Muscle layer of duodenum (tissue), 2 donors: ENCODE data around the gene SEMA7A.

ENCODE experiments used
- H3K27ac ChIP-seq: one replicate; pipeline ENCODE4 v1.7.0; 2013; ENCODE audit warnings: mild to moderate bottlenecking, low read length
- H3K27me3 ChIP-seq: one replicate; pipeline ENCODE4 v1.7.0; 2013; ENCODE audit warnings: low read depth, mild to moderate bottlenecking, control low read depth, low read length
- H3K36me3 ChIP-seq, 2 donors: one replicate each; pipeline ENCODE4 v1.7.0; 2013; ENCODE audit warnings: low read length in 2 of 2, control low read depth in 1 of 2, mild to moderate bottlenecking in 1 of 2; ENCODE audit not compliant: insufficient read depth in 2 of 2, control insufficient read depth in 1 of 2
- H3K4me1 ChIP-seq, 2 donors: one replicate each; pipeline ENCODE4 v1.7.0; 2013; ENCODE audit warnings: low read length in 2 of 2, mild to moderate bottlenecking in 2 of 2, control low read depth in 1 of 2, moderate library complexity in 1 of 2; ENCODE audit not compliant: insufficient read depth in 2 of 2, control insufficient read depth in 1 of 2
- H3K4me3 ChIP-seq, 2 donors: one replicate each; pipeline ENCODE4 v1.7.0; 2013; ENCODE audit warnings: low read length in 2 of 2, low read depth in 1 of 2, mild to moderate bottlenecking in 1 of 2
- H3K9me3 ChIP-seq, 2 donors: one replicate each; pipeline ENCODE4 v1.7.0; 2013; ENCODE audit warnings: low read length in 2 of 2, control low read depth in 1 of 2, mild to moderate bottlenecking in 1 of 2; ENCODE audit not compliant: control insufficient read depth in 1 of 2
- donor health status: healthy.

SEMA7A gene

DNA sequence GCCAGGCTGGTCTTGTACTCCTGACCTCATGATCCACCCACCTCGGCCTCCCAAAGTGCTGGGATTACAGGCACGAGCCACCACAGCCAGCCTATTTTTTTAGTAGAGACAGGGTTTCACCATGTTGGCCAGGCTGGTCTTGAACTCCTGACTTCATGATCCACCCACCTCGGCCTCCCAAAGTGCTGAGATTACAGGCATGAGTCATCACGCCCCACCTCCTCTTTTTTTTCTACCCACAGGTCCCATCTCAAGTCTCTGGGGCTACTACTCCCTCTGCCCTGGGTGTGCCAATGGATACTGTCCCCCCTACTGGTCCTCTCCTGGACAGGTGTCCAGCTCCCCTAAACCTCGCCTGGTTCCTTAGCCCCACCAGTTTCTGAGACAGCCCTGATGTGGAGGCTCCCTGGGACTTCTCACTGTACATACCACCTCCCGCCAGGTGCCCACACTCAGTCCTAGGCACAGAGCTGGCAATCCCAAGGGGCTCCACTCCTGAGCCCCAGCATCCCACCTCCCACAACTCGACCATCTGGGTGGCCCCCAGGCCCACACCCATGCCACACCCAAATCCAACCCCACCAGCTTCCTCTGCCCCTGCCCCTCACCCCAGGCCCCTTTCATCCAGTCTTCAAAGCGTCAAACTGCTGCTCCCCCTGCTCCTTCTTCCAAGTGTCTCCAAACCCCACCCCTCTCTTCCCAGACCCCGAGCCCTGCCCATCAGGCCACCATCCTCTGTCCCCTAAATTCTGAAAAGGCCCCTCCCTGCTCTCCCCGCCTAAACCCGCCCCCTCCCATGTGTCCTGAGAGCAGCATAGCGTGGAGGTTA, 53.2 kb downstream of the SEMA7A start:
- Histone ChIP-seq H3K27me3 (no peaks in the 10 kb centered on the region), H3K36me3 (no peaks in the 10 kb centered on the region), H3K4me1 (no peaks in the 10 kb centered on the region), H3K27ac (no peak overlapping the region), H3K4me3 (no peak overlapping the region), H3K9me3 (no peaks in the 10 kb centered on the region)

GRCh38 chr15:74378848-74379247, 54.9 kb downstream of the SEMA7A start:
- H3K4me3 ChIP-seq: no peak overlapping the region
- H3K9me3 ChIP-seq: no peaks in the 10 kb centered on the region
- no peak overlapping the region for H3K27ac ChIP-seq
- no peaks in the 10 kb centered on the region for H3K27me3 ChIP-seq
- peaks cover 4 to 8% of the 10 kb centered on the region in 2 donors for H3K4me1 ChIP-seq
- H3K36me3 ChIP-seq: no peaks in the 10 kb centered on the region

GRCh38 chr15:74377831-74378766, 55.7 kb downstream of the SEMA7A start:
- no peak overlapping the region for H3K4me3 ChIP-seq
- H3K9me3 ChIP-seq: no peaks in the 10 kb centered on the region
- H3K27me3 ChIP-seq: no peaks in the 10 kb centered on the region
- peaks cover 4 to 8% of the 10 kb centered on the region in 2 donors for H3K4me1 ChIP-seq
- no peak overlapping the region for H3K27ac ChIP-seq
- no peaks in the 10 kb centered on the region for H3K36me3 ChIP-seq

GRCh38 chr15:74376825-74377581, 56.8 kb downstream of the SEMA7A start:
- no peak overlapping the region for H3K4me3 ChIP-seq
- no peaks in the 10 kb centered on the region for H3K36me3 ChIP-seq
- no peaks in the 10 kb centered on the region for H3K9me3 ChIP-seq
- H3K27ac ChIP-seq: no peak overlapping the region
- peaks cover 2% of the 10 kb centered on the region for H3K27me3 ChIP-seq
- peaks cover 4 to 8% of the 10 kb centered on the region in 2 donors for H3K4me1 ChIP-seq

DNA sequence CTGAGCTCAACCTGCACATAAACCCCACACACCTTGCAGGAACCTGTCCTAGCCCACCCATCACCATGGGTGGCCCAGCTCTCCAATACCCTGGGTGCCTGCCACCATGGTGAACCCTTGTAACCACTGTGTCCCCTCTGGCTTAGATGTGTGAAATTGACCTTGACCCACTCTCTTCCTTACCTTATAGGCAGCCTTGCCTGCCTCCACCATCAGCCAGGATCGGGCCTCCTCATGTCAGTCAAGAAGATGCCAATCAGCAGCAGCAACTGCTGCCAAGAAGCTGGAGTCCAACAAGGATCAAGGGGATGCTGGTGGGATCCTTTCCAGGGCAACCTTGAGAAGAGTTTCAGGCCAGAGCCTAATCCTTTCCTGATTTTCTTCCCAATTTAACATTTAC, 57.5 kb downstream of the SEMA7A start:
- Histone ChIP-seq H3K36me3 (no peaks in the 10 kb centered on the region), H3K4me3 (no peak overlapping the region)

DNA sequence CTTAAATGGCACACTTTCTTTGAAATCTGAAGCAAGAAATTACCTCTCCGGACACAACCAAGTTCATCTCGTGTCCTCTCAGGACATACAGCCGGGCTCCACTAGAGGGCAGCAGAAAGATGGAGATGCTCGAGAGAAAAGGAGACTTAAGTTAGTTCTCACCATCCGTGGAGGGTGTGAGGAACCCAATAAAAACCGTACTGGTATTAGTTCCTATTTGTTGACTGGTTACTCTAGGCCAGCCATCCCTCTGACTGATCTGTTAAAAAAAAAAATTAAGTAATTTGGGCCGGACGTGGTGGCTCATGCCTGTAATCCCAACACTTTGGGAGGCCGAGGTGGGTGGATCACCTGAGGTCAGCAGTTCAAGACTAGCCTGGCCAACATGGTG, 58.5 kb downstream of the SEMA7A start:
- peaks cover 6% of the 10 kb centered on the region for H3K27me3 ChIP-seq
- no peak overlapping the region for H3K4me3 ChIP-seq
- no peaks in the 10 kb centered on the region for H3K9me3 ChIP-seq
- no peak overlapping the region for H3K27ac ChIP-seq
- peaks cover 4 to 8% of the 10 kb centered on the region in 2 donors for H3K4me1 ChIP-seq
- H3K36me3 ChIP-seq: no peaks in the 10 kb centered on the region

More for the DNA sequence above, 57.5 kb downstream of the SEMA7A start:
- Histone ChIP-seq H3K9me3 (no peaks in the 10 kb centered on the region), H3K27ac (no peak overlapping the region), H3K4me1 (peaks cover 4 to 8% of the 10 kb centered on the region in 2 donors), H3K27me3 (peaks cover 6% of the 10 kb centered on the region)

DNA sequence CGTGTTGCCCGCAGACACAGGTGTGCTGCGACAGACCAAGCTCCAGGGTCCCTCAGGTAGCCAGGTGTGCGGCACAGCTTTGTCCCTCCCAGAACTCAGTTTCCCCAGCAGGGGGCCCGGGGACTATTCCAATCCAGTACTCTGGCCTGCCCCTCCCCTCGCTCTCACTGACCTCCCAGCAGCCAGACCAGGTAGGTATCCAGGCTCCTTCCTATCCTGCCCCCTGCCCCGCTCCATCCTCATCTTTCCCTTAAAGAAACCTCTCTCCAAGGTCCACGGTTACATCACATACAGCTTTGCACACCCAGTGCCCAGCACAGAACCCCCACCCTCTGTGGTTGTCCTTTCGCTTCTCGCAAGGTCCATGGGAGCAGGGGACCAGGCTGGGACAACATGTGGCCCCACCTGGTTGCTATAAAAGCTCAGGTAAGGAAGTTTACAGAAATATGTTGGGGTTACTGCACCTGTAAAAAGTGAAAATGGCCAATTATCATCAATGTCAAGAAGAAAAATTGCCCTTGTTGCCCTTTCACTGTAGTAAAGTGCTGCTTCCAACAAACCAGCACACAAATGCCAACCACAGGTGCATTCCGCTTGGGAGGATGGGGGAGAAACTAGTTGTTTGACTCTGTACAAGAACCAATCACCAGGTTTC, 59.0 kb downstream of the SEMA7A start:
- Histone ChIP-seq H3K27me3 (peaks cover 6% of the 10 kb centered on the region), H3K4me3 (peak overlapping the region; percentile 7 to 80), H3K9me3 (no peaks in the 10 kb centered on the region), H3K27ac (no peak overlapping the region), H3K36me3 (no peaks in the 10 kb centered on the region), H3K4me1 (peaks cover 4 to 8% of the 10 kb centered on the region in 2 donors)

DNA sequence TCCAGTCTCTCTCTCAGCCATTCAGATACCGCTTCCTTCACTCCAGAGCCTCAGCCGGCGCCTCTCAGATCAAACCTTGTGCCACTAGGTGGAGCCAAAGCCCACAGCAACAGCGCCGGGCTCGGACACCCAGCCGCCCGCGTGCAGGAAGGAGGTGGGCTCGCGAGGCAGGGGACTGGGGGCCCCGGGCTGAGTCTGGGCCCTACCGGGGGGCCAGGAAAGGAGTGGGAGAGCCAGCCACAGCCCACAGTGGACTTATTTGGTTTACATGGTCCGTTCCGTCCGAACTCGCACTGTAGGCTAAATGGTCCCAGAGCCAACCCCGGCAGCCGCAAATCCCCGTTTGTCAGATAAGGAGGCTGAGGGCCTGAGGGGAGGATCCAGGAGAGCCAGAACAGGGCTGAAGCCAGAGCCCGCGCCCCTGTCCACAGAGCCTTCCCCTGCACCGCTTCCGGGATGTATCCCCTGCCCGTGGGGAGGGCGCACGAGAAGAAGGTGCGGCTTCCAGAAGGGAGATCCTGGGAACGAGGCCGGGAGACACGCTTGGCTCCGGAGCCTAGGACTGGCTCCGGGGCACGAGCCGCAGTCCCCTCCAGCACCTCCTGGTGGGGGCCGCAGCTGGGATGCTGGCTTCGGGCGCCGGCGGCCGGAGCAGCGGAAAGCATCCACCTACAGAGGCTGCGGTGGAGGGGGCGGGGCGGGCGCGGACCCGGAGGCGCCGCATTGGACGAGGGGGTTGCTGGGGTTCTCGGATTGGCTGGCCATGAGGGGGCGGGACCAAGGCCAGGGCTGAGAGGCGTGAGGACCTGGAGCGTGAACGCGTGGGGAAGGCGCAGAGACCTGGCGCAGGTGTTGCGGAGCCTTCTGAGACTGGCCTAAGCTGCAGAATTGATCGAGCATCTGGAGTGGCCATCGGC, 59.8 kb downstream of the SEMA7A start:
- Histone ChIP-seq H3K27ac (no peak overlapping the region), H3K4me3 (peak overlapping the region; percentile 67 to 80), H3K4me1 (peaks cover 4 to 8% of the 10 kb centered on the region in 2 donors), H3K36me3 (no peaks in the 10 kb centered on the region), H3K9me3 (no peaks in the 10 kb centered on the region), H3K27me3 (peaks cover 6% of the 10 kb centered on the region)

DNA sequence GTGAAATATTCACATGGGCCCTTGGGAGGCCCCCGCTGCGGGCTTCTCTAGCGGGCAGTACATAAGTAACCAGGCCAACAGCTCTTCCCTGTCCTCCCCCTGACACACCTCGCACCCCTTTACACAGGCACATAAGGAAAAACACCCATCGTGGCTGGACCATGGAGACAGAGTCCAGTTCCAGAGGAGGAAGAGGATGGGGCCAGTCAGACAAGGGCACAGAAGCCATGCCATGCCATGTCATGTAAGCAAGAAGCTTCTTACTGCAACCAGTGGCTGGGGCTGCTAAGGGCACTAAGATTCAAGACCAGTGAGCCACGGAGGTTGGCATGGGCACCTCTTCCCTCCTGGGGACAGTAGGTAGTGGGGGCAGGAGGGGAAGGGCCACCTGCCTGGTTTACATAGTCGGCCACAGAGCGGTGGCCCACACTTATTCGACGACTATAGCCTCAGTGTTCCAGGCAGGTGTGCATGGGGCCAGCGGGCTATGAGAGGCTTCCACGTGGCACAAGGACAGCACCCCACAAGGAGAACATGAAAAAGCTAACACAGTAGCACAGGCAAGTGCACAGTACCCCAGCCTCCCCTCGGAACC, 60.6 kb downstream of the SEMA7A start:
- H3K27ac ChIP-seq: no peak overlapping the region
- no peak overlapping the region for H3K4me3 ChIP-seq
- peaks cover 4 to 8% of the 10 kb centered on the region in 2 donors for H3K4me1 ChIP-seq
- H3K9me3 ChIP-seq: no peaks in the 10 kb centered on the region
- peaks cover 6% of the 10 kb centered on the region for H3K27me3 ChIP-seq
- H3K36me3 ChIP-seq: no peaks in the 10 kb centered on the region

DNA sequence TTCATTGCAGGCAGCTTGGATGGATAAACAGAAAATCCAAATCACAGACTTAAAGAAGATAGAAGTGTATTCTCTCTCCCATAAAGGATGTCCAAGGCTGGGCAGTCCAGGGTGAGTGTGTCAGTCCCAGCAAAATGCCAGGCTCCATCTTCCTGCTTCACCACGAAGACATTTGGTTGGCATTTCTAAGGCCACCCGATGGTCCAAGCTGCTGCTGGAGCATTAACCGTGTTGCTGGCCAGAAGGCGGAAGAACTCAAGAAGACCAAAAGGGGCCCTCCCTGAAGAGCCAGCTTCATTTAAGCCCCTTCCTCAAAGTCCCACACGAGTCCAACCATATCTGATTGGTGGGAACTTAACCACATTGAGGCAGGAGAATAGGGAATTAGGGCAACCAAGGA, 63.3 kb downstream of the SEMA7A start:
- Histone ChIP-seq H3K9me3 (no peaks in the 10 kb centered on the region), H3K36me3 (no peaks in the 10 kb centered on the region), H3K27me3 (peaks cover 11% of the 10 kb centered on the region), H3K4me3 (no peak overlapping the region), H3K4me1 (peaks cover 4 to 15% of the 10 kb centered on the region in 2 donors), H3K27ac (no peak overlapping the region)
